ENCODE measurements around the gene CNDP2. TPM values are rescaled to one million over a fixed set of nuclear protein-coding genes. Genes with fewer than 3 reads are reported as not detected.
"Not testable (repeated sequence)": the region's sequence is repeated elsewhere in the genome, so short reads cannot be mapped to it uniquely, and the experiment has no call there.

The CNDP2 gene
- polyA plus RNA-seq, 1 donor = 300 TPM

- Histone ChIP-seq H3K27ac (ENCODE audit: low read length) (peak overlapping the region; percentile 72), H3K4me1 (ENCODE audit: control insufficient read depth, insufficient read depth, low read length) (peaks cover 35% of the 10 kb centered on the region)
- H3K4me3 ChIP-seq (ENCODE audit: low read length); H3K27me3 ChIP-seq (ENCODE audit: control insufficient read depth, insufficient read depth, low read length); H3K36me3 ChIP-seq (ENCODE audit: control insufficient read depth, insufficient read depth, low read length); H3K9me3 ChIP-seq (ENCODE audit: control insufficient read depth, low read depth, low read length): not testable (repeated sequence)
- WGBS (ENCODE audit: insufficient coverage, low lambda C conversion rate) = no CpG with 5 or more reads among the region's 1 CpG
- DNase-seq = peak in 1 of 2 donors; percentile 72
Measured at GRCh38 chr18:74565164-74565563, 69.0 kb downstream of the CNDP2 start.

GRCh38 chr18:74565993-74566392 is 69.8 kb downstream of the CNDP2 start:
- not testable (repeated sequence) for H3K9me3 ChIP-seq (ENCODE audit: control insufficient read depth, low read depth, low read length); H3K4me3 ChIP-seq (ENCODE audit: low read length); DNase-seq; H3K27me3 ChIP-seq (ENCODE audit: control insufficient read depth, insufficient read depth, low read length); H3K36me3 ChIP-seq (ENCODE audit: control insufficient read depth, insufficient read depth, low read length)
- H3K27ac ChIP-seq (ENCODE audit: low read length) = peak overlapping the region; percentile 72
- WGBS (ENCODE audit: insufficient coverage, low lambda C conversion rate) = no CpG with 5 or more reads among the region's 3 CpGs
- peaks cover 35% of the 10 kb centered on the region for H3K4me1 ChIP-seq (ENCODE audit: control insufficient read depth, insufficient read depth, low read length)

DNA sequence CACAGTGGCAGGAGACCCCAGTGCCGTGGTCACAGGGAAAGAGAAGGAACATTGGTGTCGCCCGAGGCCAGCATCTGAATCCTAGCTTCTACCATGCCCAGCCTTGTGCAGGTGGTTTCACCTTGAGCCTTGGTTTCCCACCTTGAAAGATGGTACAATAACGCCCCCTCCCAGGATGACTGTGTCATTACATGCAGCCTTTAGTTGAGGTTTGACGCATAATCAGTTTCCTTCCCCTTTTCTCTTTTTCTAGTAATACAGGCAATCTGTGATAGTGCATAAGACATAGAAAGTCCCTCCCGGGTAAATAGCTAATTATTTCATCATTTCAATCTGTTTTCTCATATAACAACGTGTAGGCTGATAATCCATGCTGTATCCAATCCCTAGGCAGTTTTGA is 71.7 kb downstream of the CNDP2 start:
- Histone ChIP-seq H3K4me1 (ENCODE audit: control insufficient read depth, insufficient read depth, low read length) (peaks cover 30% of the 10 kb centered on the region), H3K36me3 (ENCODE audit: control insufficient read depth, insufficient read depth, low read length) (no peaks in the 10 kb centered on the region), H3K9me3 (ENCODE audit: control insufficient read depth, low read depth, low read length) (peaks cover 5% of the 10 kb centered on the region), H3K27ac (ENCODE audit: low read length) (no peak overlapping the region), H3K4me3 (ENCODE audit: low read length) (no peak overlapping the region), H3K27me3 (ENCODE audit: control insufficient read depth, insufficient read depth, low read length) (no peaks in the 10 kb centered on the region)
- no peak for DNase-seq
- no CpG with 5 or more reads among the region's 7 CpGs for WGBS (ENCODE audit: insufficient coverage, low lambda C conversion rate)

DNA sequence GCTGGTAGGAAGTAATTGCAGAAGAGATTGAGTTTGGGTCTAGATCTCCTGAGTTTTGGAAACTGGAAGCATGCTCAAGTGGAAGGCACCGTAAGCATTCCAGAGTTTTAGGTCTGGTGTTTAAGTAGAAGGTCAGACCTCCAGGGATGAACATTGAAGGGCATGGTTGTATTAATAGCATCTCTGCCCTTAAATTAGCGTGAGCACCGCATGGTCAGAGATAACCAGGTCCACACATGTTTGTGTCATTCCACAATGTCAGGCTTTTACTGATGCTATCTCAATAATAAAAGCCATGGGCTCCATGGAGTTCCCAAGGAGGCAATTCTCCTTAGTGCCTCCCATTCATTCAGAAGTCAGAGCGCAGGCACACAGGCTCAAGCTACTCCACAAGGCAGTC is 73.2 kb downstream of the CNDP2 start:
- no peak for DNase-seq
- no CpG with 5 or more reads among the region's 4 CpGs for WGBS (ENCODE audit: insufficient coverage, low lambda C conversion rate)
- H3K9me3 ChIP-seq (ENCODE audit: control insufficient read depth, low read depth, low read length) = peaks cover 5% of the 10 kb centered on the region
- peaks cover 16% of the 10 kb centered on the region for H3K4me1 ChIP-seq (ENCODE audit: control insufficient read depth, insufficient read depth, low read length)
- H3K4me3 ChIP-seq (ENCODE audit: low read length) = no peak overlapping the region
- no peaks in the 10 kb centered on the region for H3K27me3 ChIP-seq (ENCODE audit: control insufficient read depth, insufficient read depth, low read length)
- H3K27ac ChIP-seq (ENCODE audit: low read length) = no peak overlapping the region
- H3K36me3 ChIP-seq (ENCODE audit: control insufficient read depth, insufficient read depth, low read length) = no peaks in the 10 kb centered on the region

- H3K4me1 ChIP-seq (ENCODE audit: control insufficient read depth, insufficient read depth, low read length) = peaks cover 8% of the 10 kb centered on the region
- no peak overlapping the region for H3K27ac ChIP-seq (ENCODE audit: low read length)
- DNase-seq = peak in 1 of 2 donors; percentile 17
- no peaks in the 10 kb centered on the region for H3K27me3 ChIP-seq (ENCODE audit: control insufficient read depth, insufficient read depth, low read length)
- H3K36me3 ChIP-seq (ENCODE audit: control insufficient read depth, insufficient read depth, low read length) = no peaks in the 10 kb centered on the region
- WGBS (ENCODE audit: insufficient coverage, low lambda C conversion rate) = 67% methylated on average over 1 of the region's 4 CpGs
- H3K4me3 ChIP-seq (ENCODE audit: low read length) = no peak overlapping the region
- H3K9me3 ChIP-seq (ENCODE audit: control insufficient read depth, low read depth, low read length) = peaks cover 5% of the 10 kb centered on the region
Measured at GRCh38 chr18:74570266-74570665, 74.1 kb downstream of the CNDP2 start.

DNA sequence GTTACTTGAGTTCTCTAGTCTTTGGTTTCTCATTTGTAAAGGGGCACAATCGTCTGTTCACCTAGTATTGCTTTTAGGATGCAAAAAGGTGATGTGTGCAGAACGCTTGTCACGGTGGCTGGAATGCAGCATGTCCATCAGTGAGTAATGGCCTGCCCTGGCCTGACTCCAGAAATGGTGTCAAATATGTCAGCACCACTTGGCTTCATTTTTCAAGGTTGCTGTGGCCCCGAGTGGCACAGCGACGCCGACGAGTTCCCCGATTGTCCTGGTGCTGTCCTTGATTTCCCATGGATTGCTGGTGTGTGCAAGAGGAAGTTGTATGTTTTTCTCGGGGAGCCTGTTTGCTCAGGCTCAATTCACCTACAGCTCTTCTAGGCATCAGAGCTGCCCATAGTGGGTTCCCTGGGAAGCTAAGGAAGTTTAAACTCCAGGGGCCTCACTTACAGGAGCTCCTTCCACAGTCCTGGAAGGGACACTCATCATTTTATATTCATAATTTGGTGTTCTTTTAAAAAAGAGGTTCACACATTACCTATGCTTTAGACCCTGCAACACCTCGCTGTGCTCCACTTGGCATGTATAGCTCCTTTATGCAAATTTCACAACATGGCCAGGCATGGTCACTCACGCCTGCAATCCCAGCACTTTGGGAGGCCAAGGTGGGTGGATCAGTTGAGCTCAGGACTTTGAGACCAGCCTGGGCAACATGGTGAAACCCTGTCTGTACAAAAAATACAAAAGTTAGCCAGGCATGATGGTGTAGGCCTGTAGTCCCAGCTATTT is 75.9 kb downstream of the CNDP2 start:
- no peaks in the 10 kb centered on the region for H3K27me3 ChIP-seq (ENCODE audit: control insufficient read depth, insufficient read depth, low read length)
- H3K36me3 ChIP-seq (ENCODE audit: control insufficient read depth, insufficient read depth, low read length) = no peaks in the 10 kb centered on the region
- no peak overlapping the region for H3K27ac ChIP-seq (ENCODE audit: low read length)
- no CpG with 5 or more reads among the region's 12 CpGs for WGBS (ENCODE audit: insufficient coverage, low lambda C conversion rate)
- no peak for DNase-seq
- H3K9me3 ChIP-seq (ENCODE audit: control insufficient read depth, low read depth, low read length) = no peaks in the 10 kb centered on the region
- H3K4me3 ChIP-seq (ENCODE audit: low read length) = no peak overlapping the region
- no peaks in the 10 kb centered on the region for H3K4me1 ChIP-seq (ENCODE audit: control insufficient read depth, insufficient read depth, low read length)

GRCh38 chr18:74573053-74573452 is 76.9 kb downstream of the CNDP2 start:
- Histone ChIP-seq H3K27me3 (ENCODE audit: control insufficient read depth, insufficient read depth, low read length) (no peaks in the 10 kb centered on the region), H3K36me3 (ENCODE audit: control insufficient read depth, insufficient read depth, low read length) (no peaks in the 10 kb centered on the region), H3K4me3 (ENCODE audit: low read length) (no peak overlapping the region), H3K9me3 (ENCODE audit: control insufficient read depth, low read depth, low read length) (no peaks in the 10 kb centered on the region), H3K4me1 (ENCODE audit: control insufficient read depth, insufficient read depth, low read length) (no peaks in the 10 kb centered on the region), H3K27ac (ENCODE audit: low read length) (no peak overlapping the region)
- DNase-seq = no peak

Other genes starting within 250 kb of the CNDP2 start
- 112 TPM for gene CYB5A, start 204.4 kb upstream of the CNDP2 start, polyA plus RNA-seq
- 0.01 TPM for gene C18orf63, start 180.5 kb upstream of the CNDP2 start, polyA plus RNA-seq
- 0.33 TPM for gene DIPK1C, start 39.1 kb upstream of the CNDP2 start, polyA plus RNA-seq
- 0.27 TPM for gene CNDP1, start 38.1 kb downstream of the CNDP2 start, polyA plus RNA-seq
- gene ZNF407, start 101.5 kb downstream of the CNDP2 start, polyA plus RNA-seq = 6.6 TPM